CD4-positive, alpha-beta T cell treated with Interleukin-15 for 1 hour (primary cell): ENCODE measurements around the gene SRGAP3.

ENCODE experiments used
- DNase-seq: peaks from one replicate; pipeline ENCODE4 v3.0.0-alpha.2; 2020

SRGAP3 gene

GRCh38 chr3:9037144-9037711 lies 212.2 kb downstream of the SRGAP3 start:
- DNase-seq, result no peak

- DNase-seq, result no peak
These were observed 212.9 kb downstream of the SRGAP3 start for GRCh38 chr3:9036404-9037131.

GRCh38 chr3:9035961-9036360 lies 213.5 kb downstream of the SRGAP3 start:
- DNase-seq, result no peak

- no peak for DNase-seq
These were observed 214.0 kb downstream of the SRGAP3 start for GRCh38 chr3:9035473-9035872.

GRCh38 chr3:9033867-9034266 lies 215.6 kb downstream of the SRGAP3 start:
- DNase-seq, result no peak

GRCh38 chr3:9032231-9032777 lies 217.1 kb downstream of the SRGAP3 start:
- DNase-seq, result no peak

- no peak for DNase-seq
These were observed 219.4 kb downstream of the SRGAP3 start for GRCh38 chr3:9030034-9030433.

GRCh38 chr3:9028134-9028533 lies 221.3 kb downstream of the SRGAP3 start:
- no peak for DNase-seq

- DNase-seq, result no peak
These were observed 223.0 kb downstream of the SRGAP3 start for GRCh38 chr3:9026320-9027045.

GRCh38 chr3:9024341-9024740 lies 225.1 kb downstream of the SRGAP3 start:
- DNase-seq, result no peak

GRCh38 chr3:9023226-9023590 lies 226.2 kb downstream of the SRGAP3 start:
- DNase-seq, result no peak

- no peak for DNase-seq
These were observed 226.9 kb downstream of the SRGAP3 start for GRCh38 chr3:9022305-9023225.

GRCh38 chr3:9021271-9022009 lies 228.0 kb downstream of the SRGAP3 start:
- no peak for DNase-seq

GRCh38 chr3:9020426-9020825 lies 229.0 kb downstream of the SRGAP3 start:
- no peak for DNase-seq

GRCh38 chr3:9019259-9019961 lies 230.0 kb downstream of the SRGAP3 start:
- no peak for DNase-seq

- DNase-seq, result no peak
These were observed 234.2 kb downstream of the SRGAP3 start for GRCh38 chr3:9015250-9015649.

- DNase-seq, result no peak
These were observed 235.5 kb downstream of the SRGAP3 start for GRCh38 chr3:9013782-9014563.

GRCh38 chr3:9012521-9012920 lies 236.9 kb downstream of the SRGAP3 start:
- no peak for DNase-seq

- no peak for DNase-seq
These were observed 239.4 kb downstream of the SRGAP3 start for GRCh38 chr3:9009976-9010545.

GRCh38 chr3:9008550-9009255 lies 240.7 kb downstream of the SRGAP3 start:
- no peak for DNase-seq
